Globus pallidus (tissue), 1 donor: Measurements from ENCODE around the gene GPR32.
"Not testable (repeated sequence)": the region's sequence is repeated elsewhere in the genome, so short reads cannot be mapped to it uniquely, and the experiment has no call there.

ENCODE experiments used
- DNase-seq: peaks from one replicate; pipeline ENCODE4 v3.0.0-alpha.2; 2015; ENCODE audit warnings: low spot score

GPR32 gene

GRCh38 chr19:50770164-50770563 lies at the start of gene GPR32:
Gene GPR32 (plus strand): TSS chr19:50770464. CDS start chr19:50770601, 137 bp downstream.
- not testable (repeated sequence) for DNase-seq

DNA sequence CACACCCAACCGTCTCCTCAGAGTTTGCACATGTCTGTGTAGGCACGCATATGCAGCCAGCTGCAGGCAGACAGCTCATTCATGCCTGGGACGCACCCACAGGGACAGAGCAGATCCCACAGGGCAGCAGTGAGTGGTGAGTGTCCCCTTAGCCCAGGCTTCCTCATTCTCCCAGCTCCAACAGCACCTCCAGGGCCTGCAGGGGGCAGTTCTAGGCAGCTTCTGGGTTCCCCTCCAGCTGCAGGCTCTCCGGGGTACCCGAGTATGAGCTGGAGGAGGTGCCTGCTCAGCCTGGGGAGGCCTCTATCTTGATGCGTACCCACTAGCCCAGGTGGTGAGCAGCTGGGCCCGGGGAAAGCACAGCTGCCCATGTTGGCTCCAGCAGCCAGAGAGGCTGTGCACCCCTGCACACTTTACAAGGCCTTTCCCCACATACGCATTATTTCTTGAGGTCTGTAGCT lies 49.3 kb upstream of the GPR32 start:
- DNase-seq: no peak

DNA sequence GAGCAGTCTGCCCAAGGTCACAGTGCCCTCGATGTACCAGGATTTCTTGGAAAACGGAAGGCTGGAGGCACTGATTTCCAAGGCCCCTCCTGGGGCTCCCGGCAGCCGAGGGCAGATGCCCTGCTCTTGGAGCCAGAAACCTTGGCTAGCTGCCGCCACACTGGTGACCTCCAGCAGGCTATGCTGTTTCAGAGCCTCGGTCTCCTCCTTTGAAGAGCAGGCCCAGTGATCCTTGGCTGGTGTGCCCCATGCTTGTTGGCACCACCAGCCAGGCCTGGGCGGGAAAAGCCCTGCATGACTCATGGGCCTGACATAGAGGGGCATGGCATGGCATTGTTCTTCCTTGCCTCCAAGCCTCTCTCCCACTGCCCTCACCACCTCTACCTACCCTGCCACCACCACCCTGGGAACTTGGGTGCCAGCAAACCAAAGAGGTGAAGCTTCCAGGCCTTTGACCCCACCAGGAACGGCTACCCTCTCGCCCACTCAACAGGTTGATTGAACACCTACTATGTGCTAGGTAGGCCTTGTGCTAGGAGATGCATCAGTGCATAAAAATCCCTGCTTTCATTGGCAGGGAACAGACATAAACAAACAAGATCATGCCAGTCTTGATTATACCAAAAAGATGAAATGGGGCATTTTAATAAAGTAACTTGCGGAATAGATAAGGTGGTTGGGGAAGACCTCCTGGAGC lies 48.7 kb upstream of the GPR32 start:
- no peak for DNase-seq

GRCh38 chr19:50722201-50723013 lies 47.9 kb upstream of the GPR32 start:
- no peak for DNase-seq

DNA sequence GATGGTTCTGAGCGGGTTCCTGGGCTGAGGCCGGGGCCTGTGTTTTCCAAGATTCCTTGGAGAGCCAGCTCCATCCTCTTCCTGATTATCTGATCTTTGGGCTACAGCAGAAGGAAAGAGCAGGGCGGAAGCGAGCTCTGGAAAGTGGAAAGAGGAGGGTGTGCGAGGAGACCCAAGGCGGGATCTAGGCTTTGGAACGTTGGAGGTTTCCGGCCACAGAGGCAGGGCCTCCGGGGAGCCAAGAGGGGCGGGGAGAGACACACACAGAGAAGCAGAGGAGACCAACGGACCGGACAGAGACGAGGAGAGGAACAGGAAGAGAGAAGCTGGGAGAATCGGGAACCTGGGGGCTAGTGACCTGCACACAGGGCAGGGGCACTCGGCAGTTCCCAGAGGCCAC lies 47.2 kb upstream of the GPR32 start, which contains the start of gene CLEC11A:
Gene CLEC11A, plus strand, starts transcription at position 296 of the 400 bp plus-strand sequence. CDS start 162 bp downstream, outside the sequence.
- DNase-seq: no peak

GRCh38 chr19:50723735-50724521 lies 46.3 kb upstream of the GPR32 start:
- DNase-seq: no peak

- peak; percentile 100 for DNase-seq
Measured at GRCh38 chr19:50724522-50725217, 45.6 kb upstream of the GPR32 start.

GRCh38 chr19:50725218-50725910 lies 44.9 kb upstream of the GPR32 start:
- DNase-seq: no peak

GRCh38 chr19:50725911-50726230 lies 44.4 kb upstream of the GPR32 start:
- no peak for DNase-seq

- DNase-seq: peak; percentile 74
Measured at GRCh38 chr19:50728084-50728737, 42.1 kb upstream of the GPR32 start.

DNA sequence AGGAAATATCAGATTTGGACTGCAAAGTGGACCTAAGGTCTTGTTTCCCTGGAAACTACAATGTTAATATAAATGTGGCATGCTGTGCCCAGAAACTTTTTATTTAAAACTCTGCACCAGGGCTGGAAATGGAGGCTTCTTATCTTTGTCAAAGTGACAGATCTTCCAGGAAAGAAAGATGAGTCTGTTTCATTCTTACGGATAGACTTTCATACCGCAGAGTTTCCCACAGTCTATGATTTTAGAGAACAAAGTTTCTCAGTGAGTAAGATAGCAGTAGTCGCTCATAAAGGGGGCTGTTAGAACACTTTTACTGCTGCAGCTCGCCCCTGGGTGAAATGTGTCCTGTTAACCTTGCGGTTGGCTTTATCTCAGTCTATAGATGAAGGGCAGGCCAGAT lies 40.4 kb upstream of the GPR32 start:
- DNase-seq: no peak

DNA sequence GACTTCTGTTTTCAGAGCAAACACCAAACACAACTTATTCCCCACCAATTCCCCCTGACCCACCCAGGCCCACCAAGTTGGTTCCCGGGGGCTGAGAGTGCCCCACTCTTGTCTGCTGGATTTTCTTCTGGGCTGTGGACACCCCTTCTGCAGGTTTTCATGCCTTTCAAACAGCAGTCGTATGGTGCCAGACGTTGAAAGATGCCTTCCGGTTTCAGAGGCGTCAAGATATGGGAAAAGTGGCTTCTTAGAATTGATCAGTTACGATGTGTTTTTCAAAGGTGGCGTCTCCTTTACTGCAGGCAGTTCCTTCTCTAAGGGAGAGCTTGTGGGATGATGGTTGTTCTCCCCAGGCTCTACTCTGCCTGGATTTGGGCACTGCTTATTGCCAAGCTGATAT lies 34.4 kb upstream of the GPR32 start:
- DNase-seq: no peak

GRCh38 chr19:50736338-50736737 lies 33.9 kb upstream of the GPR32 start:
- DNase-seq: no peak

DNA sequence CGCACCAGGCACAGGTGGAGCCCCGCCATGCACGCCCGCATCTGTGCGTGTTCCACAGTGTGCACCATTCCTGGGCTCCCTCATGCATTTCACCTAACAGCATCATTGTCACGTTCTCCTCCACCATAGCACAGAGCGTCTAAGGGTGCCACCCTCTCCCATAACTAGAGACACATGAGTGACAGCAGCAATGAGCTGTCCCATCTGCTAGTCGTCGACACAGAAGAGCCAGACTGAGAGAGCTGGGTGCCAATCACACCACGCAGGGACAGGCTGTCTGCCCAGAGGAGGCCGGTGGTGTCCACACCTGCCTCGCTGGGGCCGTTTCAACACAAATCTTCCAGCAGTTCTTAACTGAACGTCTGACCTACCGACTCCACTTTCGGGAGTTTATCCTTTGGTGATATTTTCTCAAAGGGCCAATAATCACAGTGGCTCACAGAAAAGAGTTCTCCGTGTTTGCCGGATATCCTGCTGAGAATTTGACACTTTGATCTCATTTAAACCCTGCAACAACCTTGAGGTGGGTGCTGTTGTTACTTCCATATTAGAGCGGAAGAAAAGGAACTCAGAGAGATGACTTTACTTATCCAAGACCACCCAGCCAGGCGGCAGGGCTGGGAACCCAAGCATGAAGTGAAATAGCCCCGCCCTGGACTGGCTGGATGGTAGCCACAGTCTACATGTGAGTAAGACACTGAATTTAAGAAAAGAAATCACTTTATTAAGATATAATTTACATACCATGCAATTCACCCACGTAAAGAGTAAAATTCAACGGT lies 30.9 kb upstream of the GPR32 start:
- no peak for DNase-seq

DNA sequence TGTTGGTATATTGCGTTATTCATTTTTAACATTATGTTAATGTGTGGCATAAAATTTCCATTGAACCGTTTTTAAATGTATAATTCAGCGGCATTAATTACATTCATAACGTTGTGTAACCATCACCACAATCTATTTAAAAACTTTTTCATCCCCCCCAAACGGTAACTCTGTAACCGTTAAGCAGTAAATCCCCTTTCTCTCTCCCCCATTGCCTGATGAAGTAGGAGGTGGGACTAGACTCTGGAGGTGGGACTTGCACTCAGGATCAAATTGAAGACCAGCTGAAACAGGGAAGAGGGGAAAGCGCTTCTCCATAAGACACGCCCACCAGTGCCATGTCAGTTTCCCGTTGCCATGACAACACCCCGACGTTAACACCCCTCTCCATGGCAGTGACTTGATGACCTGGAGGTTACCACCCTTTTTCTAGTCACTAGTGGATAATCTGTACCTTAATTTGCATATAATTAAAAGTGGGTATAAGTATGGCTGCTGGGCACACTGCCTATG lies 30.3 kb upstream of the GPR32 start:
- no peak for DNase-seq

GRCh38 chr19:50741179-50741933 lies 28.9 kb upstream of the GPR32 start:
- DNase-seq: no peak

DNA sequence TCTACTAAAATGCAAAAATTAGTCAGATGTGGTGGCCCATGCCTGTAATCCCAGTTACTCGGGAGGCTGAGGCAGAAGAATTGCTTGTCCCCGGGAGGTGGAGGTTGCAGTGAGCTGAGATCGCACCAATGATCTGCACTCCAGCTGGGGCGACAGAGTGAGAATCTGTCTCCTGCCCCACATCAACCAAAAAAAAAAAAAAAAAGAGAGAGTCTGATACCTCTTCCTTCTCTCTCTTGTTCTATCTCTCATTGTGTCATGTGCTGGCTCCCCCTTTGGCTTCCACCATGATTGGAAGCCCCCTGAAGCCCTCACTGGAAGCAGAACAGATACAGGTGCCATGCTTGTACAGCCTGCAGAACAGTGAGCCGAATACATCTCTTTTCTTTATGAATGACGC lies 26.7 kb upstream of the GPR32 start:
- DNase-seq: no peak

GRCh38 chr19:50745221-50745620 lies 25.0 kb upstream of the GPR32 start:
- no peak for DNase-seq

DNA sequence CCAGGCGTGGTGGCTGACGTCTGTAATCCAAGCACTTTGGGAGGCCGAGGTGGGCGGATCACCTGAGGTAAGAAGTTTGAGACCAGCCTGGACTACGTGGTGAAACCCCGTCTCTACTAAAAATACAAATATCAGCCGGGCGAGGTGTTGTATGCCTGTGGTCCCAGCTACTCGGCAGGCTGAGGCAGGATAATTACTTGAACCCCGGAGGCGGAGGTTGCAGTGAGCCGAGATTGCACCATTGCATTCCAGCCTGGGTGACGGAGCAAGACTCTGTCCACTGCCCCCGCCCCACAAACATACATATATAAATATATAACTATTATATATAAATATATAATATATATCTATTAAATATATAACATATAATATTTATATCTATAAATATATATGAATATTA lies 23.1 kb upstream of the GPR32 start:
- not testable (repeated sequence) for DNase-seq
